ENCODE results near the gene EHBP1.

EHBP1 gene

DNA sequence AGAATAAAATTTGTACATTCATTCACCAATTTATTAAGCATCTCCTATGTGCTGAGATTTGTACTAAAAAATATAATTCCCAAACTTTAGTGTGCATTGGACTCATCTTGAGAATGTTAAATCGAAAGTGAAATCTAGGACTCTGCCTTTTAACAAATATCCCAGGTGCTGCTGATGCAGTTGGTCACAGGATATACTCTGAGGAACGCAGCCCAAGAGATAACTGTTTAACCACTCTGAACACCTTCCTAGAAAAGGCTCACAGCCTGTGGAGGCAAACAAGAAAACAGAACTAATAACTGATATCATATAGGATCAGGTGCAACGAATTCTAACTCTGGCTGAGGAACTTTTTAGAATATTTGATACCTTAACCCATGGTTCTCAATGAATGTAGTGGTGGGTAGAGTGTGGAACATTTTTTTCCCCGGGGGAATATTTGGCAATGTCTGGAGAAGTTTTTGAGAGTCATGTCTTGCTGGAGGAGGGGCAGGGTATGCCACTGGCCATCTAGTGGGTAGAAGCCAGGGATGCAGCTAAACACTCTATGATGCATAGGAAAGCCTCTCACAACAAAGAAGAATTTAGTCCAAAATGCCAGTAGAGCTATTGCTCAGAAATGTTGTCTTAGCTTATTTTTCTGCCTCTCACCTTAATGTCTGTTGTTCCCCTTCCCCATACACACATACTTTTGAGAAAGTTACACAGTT, 96.5 kb downstream of the EHBP1 start:
- H3K36me3 ChIP-seq (ENCODE audit: control insufficient read depth in 2 of 2, insufficient read depth in 1 of 2, low read length in 2 of 2): no peaks in the 10 kb centered on the region; a peak in 1 of 3 replicates
- ChIA-PET POLR2A (no interaction called here), CTCF (no interaction called here)
- H3K4me1 ChIP-seq (ENCODE audit: control insufficient read depth, insufficient read depth, low read length): no peaks in the 10 kb centered on the region
- H3K4me3 ChIP-seq (ENCODE audit: low read depth, low read length): no peak overlapping the region
- H3K9me3 ChIP-seq (ENCODE audit: control insufficient read depth, insufficient read depth, low read depth, low read length): no peaks in the 10 kb centered on the region
- no peak for TF ChIP-seq PRDM1 (tag by site-specific recombination; IDR thresholded peaks at IDR 0.05)
- no peak for TF ChIP-seq ZNF701 (tag by site-specific recombination; IDR thresholded peaks at IDR 0.05)
- no peak for TF ChIP-seq ZNF558 (tag by site-specific recombination; IDR thresholded peaks at IDR 0.05)
- TF ChIP-seq ZNF112 (tag by site-specific recombination; IDR thresholded peaks at IDR 0.05): no peak
- no peak for TF ChIP-seq REST (tag by site-specific recombination; IDR thresholded peaks at IDR 0.05)
- TF ChIP-seq, protein P1, sequence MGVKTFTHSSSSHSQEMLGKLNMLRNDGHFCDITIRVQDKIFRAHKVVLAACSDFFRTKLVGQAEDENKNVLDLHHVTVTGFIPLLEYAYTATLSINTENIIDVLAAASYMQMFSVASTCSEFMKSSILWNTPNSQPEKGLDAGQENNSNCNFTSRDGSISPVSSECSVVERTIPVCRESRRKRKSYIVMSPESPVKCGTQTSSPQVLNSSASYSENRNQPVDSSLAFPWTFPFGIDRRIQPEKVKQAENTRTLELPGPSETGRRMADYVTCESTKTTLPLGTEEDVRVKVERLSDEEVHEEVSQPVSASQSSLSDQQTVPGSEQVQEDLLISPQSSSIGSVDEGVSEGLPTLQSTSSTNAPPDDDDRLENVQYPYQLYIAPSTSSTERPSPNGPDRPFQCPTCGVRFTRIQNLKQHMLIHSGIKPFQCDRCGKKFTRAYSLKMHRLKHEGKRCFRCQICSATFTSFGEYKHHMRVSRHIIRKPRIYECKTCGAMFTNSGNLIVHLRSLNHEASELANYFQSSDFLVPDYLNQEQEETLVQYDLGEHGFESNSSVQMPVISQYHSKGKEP (tag by site-specific recombination; IDR thresholded peaks at IDR 0.05): no peak
- no peak for TF ChIP-seq ZNF223 (tag by site-specific recombination; IDR thresholded peaks at IDR 0.05)
- TF ChIP-seq ZSCAN4 (tag by site-specific recombination; IDR thresholded peaks at IDR 0.05): no peak
- H3K27ac ChIP-seq (ENCODE audit: extremely low read depth, low read depth, low read length): no peak overlapping the region

GRCh38 chr2:62803961-62804360, 98.4 kb downstream of the EHBP1 start:
- ChIA-PET POLR2A (no interaction called here), CTCF (no interaction called here)
- Histone ChIP-seq H3K9me3 (ENCODE audit: control insufficient read depth, insufficient read depth, low read depth, low read length) (no peaks in the 10 kb centered on the region), H3K4me3 (ENCODE audit: low read depth, low read length) (no peak overlapping the region), H3K36me3 (ENCODE audit: control insufficient read depth in 2 of 2, insufficient read depth in 1 of 2, low read length in 2 of 2) (no peaks in the 10 kb centered on the region; a peak in 1 of 3 replicates), H3K27ac (ENCODE audit: extremely low read depth, low read depth, low read length) (no peak overlapping the region), H3K4me1 (ENCODE audit: control insufficient read depth, insufficient read depth, low read length) (no peaks in the 10 kb centered on the region)
- TF ChIP-seq, protein P2, sequence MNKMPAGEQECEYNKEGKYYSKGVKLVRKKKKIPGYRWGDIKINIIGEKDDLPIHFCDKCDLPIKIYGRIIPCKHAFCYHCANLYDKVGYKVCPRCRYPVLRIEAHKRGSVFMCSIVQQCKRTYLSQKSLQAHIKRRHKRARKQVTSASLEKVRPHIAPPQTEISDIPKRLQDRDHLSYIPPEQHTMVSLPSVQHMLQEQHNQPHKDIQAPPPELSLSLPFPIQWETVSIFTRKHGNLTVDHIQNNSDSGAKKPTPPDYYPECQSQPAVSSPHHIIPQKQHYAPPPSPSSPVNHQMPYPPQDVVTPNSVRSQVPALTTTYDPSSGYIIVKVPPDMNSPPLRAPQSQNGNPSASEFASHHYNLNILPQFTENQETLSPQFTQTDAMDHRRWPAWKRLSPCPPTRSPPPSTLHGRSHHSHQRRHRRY (tag by site-specific recombination; IDR thresholded peaks at IDR 0.05): no peak
- TF ChIP-seq ZNF214 (tag by site-specific recombination; IDR thresholded peaks at IDR 0.05; ENCODE audit: borderline replicate concordance) (no peak), ZNF677 (tag by site-specific recombination; IDR thresholded peaks at IDR 0.05) (no peak), ZNF221 (tag by site-specific recombination; IDR thresholded peaks at IDR 0.05; ENCODE audit: borderline replicate concordance) (no peak), ZNF423 (tag by site-specific recombination; IDR thresholded peaks at IDR 0.05) (no peak), ZSCAN30 (tag by site-specific recombination; IDR thresholded peaks at IDR 0.05) (no peak), YY2 (tag by site-specific recombination; IDR thresholded peaks at IDR 0.05) (no peak), ZNF266 (tag by site-specific recombination; IDR thresholded peaks at IDR 0.05; ENCODE audit: low read depth) (no peak), ZNF521 (tag by site-specific recombination; IDR thresholded peaks at IDR 0.05) (no peak)
- TF ChIP-seq, protein P3, sequence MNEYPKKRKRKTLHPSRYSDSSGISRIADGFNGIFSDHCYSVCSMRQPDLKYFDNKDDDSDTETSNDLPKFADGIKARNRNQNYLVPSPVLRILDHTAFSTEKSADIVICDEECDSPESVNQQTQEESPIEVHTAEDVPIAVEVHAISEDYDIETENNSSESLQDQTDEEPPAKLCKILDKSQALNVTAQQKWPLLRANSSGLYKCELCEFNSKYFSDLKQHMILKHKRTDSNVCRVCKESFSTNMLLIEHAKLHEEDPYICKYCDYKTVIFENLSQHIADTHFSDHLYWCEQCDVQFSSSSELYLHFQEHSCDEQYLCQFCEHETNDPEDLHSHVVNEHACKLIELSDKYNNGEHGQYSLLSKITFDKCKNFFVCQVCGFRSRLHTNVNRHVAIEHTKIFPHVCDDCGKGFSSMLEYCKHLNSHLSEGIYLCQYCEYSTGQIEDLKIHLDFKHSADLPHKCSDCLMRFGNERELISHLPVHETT (tag by site-specific recombination; IDR thresholded peaks at IDR 0.05): no peak
